ENCODE results near the gene TRIO. TPM values are rescaled to one million over a fixed set of nuclear protein-coding genes. Genes with fewer than 3 reads are reported as not detected.

The TRIO gene
- total RNA-seq, 4 donors from 2014 or later: 67.4 to 103 (median 94.7) TPM

DNA sequence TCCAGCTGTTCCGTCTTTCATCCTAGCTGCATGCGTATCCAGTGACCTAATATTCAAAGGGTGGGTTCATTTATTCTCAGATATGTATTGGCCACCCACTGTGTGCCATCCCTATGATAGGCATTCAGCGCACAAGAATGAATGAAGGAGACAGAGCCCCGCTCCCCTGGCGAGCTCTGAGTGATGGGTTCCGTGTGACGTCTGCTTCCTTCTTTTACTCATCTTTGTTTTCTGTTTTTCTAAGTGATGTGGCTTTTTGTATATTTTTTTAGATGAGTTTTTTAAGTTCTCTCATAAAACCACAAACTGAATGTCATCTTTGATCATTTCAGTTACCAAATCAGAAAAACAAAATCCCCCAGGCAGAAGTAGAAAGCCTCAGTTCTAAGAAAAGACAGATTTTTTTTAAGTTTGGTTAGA lies 270.2 kb downstream of the TRIO start:
- WGBS, 2 donors: 79 to 92% methylated on average over 7 of the region's 7 CpGs
- H3K27me3 ChIP-seq: no peaks in the 10 kb centered on the region
- intact Hi-C loops (cut with DNase I): no loop called here
- no peaks in the 10 kb centered on the region for H3K4me1 ChIP-seq
- H3K4me3 ChIP-seq (replicated peaks in 1 of 3): no peak overlapping the region
- TF ChIP-seq, protein P1, sequence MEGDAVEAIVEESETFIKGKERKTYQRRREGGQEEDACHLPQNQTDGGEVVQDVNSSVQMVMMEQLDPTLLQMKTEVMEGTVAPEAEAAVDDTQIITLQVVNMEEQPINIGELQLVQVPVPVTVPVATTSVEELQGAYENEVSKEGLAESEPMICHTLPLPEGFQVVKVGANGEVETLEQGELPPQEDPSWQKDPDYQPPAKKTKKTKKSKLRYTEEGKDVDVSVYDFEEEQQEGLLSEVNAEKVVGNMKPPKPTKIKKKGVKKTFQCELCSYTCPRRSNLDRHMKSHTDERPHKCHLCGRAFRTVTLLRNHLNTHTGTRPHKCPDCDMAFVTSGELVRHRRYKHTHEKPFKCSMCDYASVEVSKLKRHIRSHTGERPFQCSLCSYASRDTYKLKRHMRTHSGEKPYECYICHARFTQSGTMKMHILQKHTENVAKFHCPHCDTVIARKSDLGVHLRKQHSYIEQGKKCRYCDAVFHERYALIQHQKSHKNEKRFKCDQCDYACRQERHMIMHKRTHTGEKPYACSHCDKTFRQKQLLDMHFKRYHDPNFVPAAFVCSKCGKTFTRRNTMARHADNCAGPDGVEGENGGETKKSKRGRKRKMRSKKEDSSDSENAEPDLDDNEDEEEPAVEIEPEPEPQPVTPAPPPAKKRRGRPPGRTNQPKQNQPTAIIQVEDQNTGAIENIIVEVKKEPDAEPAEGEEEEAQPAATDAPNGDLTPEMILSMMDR (IDR thresholded peaks at IDR 0.05): no peak
- no peak for TF ChIP-seq POLR2A (IDR thresholded peaks at IDR 0.05)
- H3K36me3 ChIP-seq: peaks cover 0 to 9% of the 10 kb centered on the region in 2 donors
- H3K9me3 ChIP-seq: no peaks in the 10 kb centered on the region
- no peak for DNase-seq
- H3K27ac ChIP-seq: no peak overlapping the region

GRCh38 chr5:14414007-14414406 lies 270.9 kb downstream of the TRIO start:
- intact Hi-C loops (cut with DNase I): no loop called here
- TF ChIP-seq POLR2A (IDR thresholded peaks at IDR 0.05): no peak
- TF ChIP-seq, protein P1 (IDR thresholded peaks at IDR 0.05): no peak
- Histone ChIP-seq H3K36me3 (peaks cover 0 to 9% of the 10 kb centered on the region in 2 donors), H3K9me3 (no peaks in the 10 kb centered on the region), H3K4me3 (replicated peaks in 1 of 3) (no peak overlapping the region), H3K4me1 (no peaks in the 10 kb centered on the region), H3K27me3 (no peaks in the 10 kb centered on the region), H3K27ac (no peak overlapping the region)
- WGBS, 2 donors: 89 to 93% methylated on average over 11 of the region's 11 CpGs
- no peak for DNase-seq

- H3K9me3 ChIP-seq: no peaks in the 10 kb centered on the region
- no peak overlapping the region for H3K27ac ChIP-seq
- intact Hi-C loops (cut with DNase I): no loop called here
- no peaks in the 10 kb centered on the region for H3K4me1 ChIP-seq
- TF ChIP-seq POLR2A (IDR thresholded peaks at IDR 0.05): no peak
- TF ChIP-seq, protein P1 (IDR thresholded peaks at IDR 0.05): no peak
- H3K4me3 ChIP-seq (replicated peaks in 1 of 3): no peak overlapping the region
- 93 to 96% methylated on average over 7 of the region's 7 CpGs for WGBS, 2 donors
- no peak for DNase-seq
- H3K36me3 ChIP-seq: peaks cover 0 to 9% of the 10 kb centered on the region in 2 donors
- no peaks in the 10 kb centered on the region for H3K27me3 ChIP-seq
Observed at GRCh38 chr5:14414656-14415023, 271.5 kb downstream of the TRIO start.

DNA sequence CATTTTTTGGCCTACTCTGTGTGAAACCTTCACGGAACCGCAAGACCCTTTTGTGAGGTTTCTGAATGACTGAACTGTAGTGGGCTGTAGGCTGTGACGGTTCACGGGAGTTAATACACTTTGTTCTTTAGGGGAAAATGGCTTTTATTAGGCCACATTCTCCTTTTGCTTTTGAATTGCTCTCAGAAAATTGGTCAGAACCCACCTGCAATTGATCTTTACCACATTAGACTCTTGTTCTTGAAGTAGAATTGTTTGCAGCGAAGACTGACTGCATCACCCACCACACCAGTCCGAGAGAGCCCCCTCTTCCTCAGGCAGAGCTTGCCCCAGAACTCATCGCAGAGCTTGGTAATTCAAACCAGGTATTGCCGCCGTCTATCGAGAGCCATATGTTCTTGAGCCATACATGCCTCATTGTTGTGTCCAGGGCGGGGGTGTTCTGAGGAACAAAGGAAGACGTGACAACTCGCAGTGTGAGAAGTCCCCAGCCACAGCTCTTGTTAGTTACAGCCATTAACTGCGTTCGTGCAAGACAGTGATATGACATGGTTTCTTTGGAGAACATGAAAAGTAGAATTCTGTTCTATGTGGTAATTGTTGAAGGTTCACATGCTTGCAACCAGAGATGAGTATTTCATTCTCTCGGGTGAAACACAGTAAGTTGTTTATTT lies 272.0 kb downstream of the TRIO start:
- no peak overlapping the region for H3K27ac ChIP-seq

GRCh38 chr5:14415698-14416074 lies 272.5 kb downstream of the TRIO start:
- Histone ChIP-seq H3K27me3 (no peaks in the 10 kb centered on the region), H3K27ac (no peak overlapping the region), H3K9me3 (no peaks in the 10 kb centered on the region), H3K36me3 (peaks cover 0 to 14% of the 10 kb centered on the region in 2 donors), H3K4me3 (replicated peaks in 1 of 3) (no peak overlapping the region), H3K4me1 (no peaks in the 10 kb centered on the region)
- TF ChIP-seq, protein P1 (IDR thresholded peaks at IDR 0.05): no peak
- TF ChIP-seq POLR2A (IDR thresholded peaks at IDR 0.05): no peak
- no peak for DNase-seq
- intact Hi-C loops (cut with DNase I): no loop called here
- 90 to 91% methylated on average over 3 of the region's 3 CpGs for WGBS, 2 donors

More for the DNA sequence above, 272.0 kb downstream of the TRIO start:
- DNase-seq: no peak
- 93 to 95% methylated on average over 16 of the region's 16 CpGs for WGBS, 2 donors
- H3K4me1 ChIP-seq: no peaks in the 10 kb centered on the region
- H3K27me3 ChIP-seq: no peaks in the 10 kb centered on the region
- no peak overlapping the region for H3K4me3 ChIP-seq (replicated peaks in 1 of 3)
- H3K36me3 ChIP-seq: peaks cover 0 to 14% of the 10 kb centered on the region in 2 donors
- intact Hi-C loops (cut with DNase I): no loop called here
- TF ChIP-seq, protein P1 (IDR thresholded peaks at IDR 0.05): no peak
- no peak for TF ChIP-seq POLR2A (IDR thresholded peaks at IDR 0.05)
- H3K9me3 ChIP-seq: no peaks in the 10 kb centered on the region
